ENCODE data around the gene NCBP3.

- TF ChIP-seq, protein P1, sequence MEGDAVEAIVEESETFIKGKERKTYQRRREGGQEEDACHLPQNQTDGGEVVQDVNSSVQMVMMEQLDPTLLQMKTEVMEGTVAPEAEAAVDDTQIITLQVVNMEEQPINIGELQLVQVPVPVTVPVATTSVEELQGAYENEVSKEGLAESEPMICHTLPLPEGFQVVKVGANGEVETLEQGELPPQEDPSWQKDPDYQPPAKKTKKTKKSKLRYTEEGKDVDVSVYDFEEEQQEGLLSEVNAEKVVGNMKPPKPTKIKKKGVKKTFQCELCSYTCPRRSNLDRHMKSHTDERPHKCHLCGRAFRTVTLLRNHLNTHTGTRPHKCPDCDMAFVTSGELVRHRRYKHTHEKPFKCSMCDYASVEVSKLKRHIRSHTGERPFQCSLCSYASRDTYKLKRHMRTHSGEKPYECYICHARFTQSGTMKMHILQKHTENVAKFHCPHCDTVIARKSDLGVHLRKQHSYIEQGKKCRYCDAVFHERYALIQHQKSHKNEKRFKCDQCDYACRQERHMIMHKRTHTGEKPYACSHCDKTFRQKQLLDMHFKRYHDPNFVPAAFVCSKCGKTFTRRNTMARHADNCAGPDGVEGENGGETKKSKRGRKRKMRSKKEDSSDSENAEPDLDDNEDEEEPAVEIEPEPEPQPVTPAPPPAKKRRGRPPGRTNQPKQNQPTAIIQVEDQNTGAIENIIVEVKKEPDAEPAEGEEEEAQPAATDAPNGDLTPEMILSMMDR (IDR thresholded peaks at IDR 0.05) = no peak
- TF ChIP-seq POLR2A (IDR thresholded peaks at IDR 0.05) = no peak
Measured at GRCh38 chr17:3895354-3895753, 49.3 kb upstream of the NCBP3 start.
